Natural killer cell treated with Interleukin-12 subunit alpha and Interleukin-12 subunit beta and Interleukin-15 and Interleukin-18, amount 100 ng/mL, for 72 hours (primary cell): ENCODE data around the gene RAPGEF4. TPM values are rescaled to one million over a fixed set of nuclear protein-coding genes. Genes with fewer than 3 reads are reported as not detected.

Source experiments
- ATAC-seq, 2 donors: fragments of 150-1000 bp; cut with Tn5 transposase in 1 of 2; sonication (Bioruptor Pico), chemical (Tn5 transposase) in 1 of 2; 2 replicates each; pipeline ENCODE4 v1.10.0; 2021
- DNase-seq: peaks from one replicate; pipeline ENCODE4 v3.0.0; 2022; ENCODE audit warnings: low spot score
- H3K27ac Mint-ChIP-seq, 2 donors: 1 replicate in 1 of 2; 2 replicates in 1 of 2; pipeline ENCODE4 v1.8.0; 2022; ENCODE audit warnings: mixed read lengths in 2 of 2, mild to moderate bottlenecking in 1 of 2, moderate library complexity in 1 of 2
- H3K27me3 Mint-ChIP-seq, 2 donors: 1 replicate in 1 of 2; 2 replicates in 1 of 2; pipeline ENCODE4 v1.8.0; 2022; ENCODE audit warnings: mixed read lengths in 2 of 2
- H3K36me3 Mint-ChIP-seq: one replicate; pipeline ENCODE4 v1.8.0; 2022; ENCODE audit warnings: mixed read lengths
- H3K4me1 Mint-ChIP-seq, 2 donors: 1 replicate in 1 of 2; 2 replicates in 1 of 2; pipeline ENCODE4 v1.8.0; 2022; ENCODE audit warnings: low read depth in 2 of 2, mixed read lengths in 2 of 2, mild to moderate bottlenecking in 1 of 2
- H3K4me3 Mint-ChIP-seq: one replicate; pipeline ENCODE4 v1.8.0; 2022; ENCODE audit warnings: mixed read lengths
- H3K9me3 Mint-ChIP-seq: 2 replicates; pipeline ENCODE4 v1.8.0; 2022; ENCODE audit warnings: mixed read lengths
- total RNA-seq, 2 donors: library from RNA; stranded (reverse); gene quantifications; one replicate each; pipeline ENCODE4 v1.2.3, GENCODE V29; 2022

The RAPGEF4 gene
- total RNA-seq, 2 donors from 2014 or later, result 0.43 TPM; not detected in 1

DNA sequence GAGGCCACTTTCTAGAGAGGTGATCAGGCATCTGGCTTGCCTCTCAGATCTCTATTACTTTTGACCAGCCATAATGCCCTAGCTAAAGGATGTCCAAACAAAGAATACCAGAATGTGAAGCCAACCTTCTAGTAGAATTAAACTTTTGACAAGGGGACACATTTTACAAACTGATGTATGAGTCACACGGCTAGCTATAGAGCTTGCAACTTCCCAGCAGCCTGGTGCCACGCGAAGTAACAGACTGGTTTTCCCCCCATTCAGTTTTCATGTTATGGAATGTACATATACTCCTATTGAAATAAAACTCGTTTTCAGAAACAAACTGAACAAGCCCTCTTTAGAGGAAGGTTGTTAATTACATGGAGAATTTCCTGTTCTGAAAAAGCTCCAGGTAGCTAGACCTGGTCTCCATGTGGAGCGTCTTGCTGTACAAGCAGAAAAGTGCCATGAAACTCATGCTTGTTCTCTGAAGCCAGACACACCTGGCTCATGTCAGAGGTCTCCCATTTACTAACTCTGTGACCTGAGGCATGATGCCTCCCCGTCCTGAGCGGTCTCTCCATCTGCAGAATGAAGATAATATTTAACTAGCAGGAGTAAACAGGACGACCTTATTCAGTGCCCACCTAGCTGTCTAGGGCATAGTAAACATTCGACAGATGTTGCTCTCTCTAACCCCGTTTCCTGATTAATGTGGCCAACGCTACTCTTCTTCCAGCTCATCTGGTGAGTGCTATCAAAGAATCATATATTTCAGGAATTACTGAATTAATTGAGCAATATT, 258.5 kb downstream of the RAPGEF4 start:
- Mint-ChIP-seq H3K27ac (no peak overlapping the region), H3K36me3 (no peaks in the 10 kb centered on the region), H3K4me3 (no peak overlapping the region), H3K27me3 (peaks cover 31 to 48% of the 10 kb centered on the region in 2 donors), H3K4me1 (no peaks in the 10 kb centered on the region), H3K9me3 (no peaks in the 10 kb centered on the region)
- no peak for DNase-seq
- ATAC-seq, result no peak

DNA sequence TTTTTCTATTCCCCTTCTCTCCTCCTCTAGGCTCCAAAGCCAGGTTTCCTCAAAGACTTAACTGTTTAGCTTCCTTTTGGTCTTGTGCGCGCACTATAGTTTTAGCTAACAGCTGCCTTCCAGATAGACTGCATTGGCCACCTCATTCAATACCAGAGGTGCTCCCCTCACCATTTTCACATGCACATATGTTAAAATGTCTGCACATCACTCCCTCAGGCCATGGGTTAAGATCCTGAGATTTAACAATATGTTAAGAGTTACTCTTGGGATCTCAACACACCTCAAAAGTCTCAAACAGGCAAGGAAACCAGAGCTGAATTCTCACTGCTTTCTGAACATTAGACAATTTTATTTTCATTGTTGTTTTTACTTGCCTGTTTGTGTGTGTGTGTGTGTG, 259.2 kb downstream of the RAPGEF4 start:
- ATAC-seq, result no peak
- Mint-ChIP-seq H3K27me3 (peaks cover 27 to 48% of the 10 kb centered on the region in 2 donors), H3K4me3 (no peak overlapping the region), H3K36me3 (no peaks in the 10 kb centered on the region), H3K4me1 (no peaks in the 10 kb centered on the region), H3K27ac (no peak overlapping the region), H3K9me3 (no peaks in the 10 kb centered on the region)
- DNase-seq, result no peak

DNA sequence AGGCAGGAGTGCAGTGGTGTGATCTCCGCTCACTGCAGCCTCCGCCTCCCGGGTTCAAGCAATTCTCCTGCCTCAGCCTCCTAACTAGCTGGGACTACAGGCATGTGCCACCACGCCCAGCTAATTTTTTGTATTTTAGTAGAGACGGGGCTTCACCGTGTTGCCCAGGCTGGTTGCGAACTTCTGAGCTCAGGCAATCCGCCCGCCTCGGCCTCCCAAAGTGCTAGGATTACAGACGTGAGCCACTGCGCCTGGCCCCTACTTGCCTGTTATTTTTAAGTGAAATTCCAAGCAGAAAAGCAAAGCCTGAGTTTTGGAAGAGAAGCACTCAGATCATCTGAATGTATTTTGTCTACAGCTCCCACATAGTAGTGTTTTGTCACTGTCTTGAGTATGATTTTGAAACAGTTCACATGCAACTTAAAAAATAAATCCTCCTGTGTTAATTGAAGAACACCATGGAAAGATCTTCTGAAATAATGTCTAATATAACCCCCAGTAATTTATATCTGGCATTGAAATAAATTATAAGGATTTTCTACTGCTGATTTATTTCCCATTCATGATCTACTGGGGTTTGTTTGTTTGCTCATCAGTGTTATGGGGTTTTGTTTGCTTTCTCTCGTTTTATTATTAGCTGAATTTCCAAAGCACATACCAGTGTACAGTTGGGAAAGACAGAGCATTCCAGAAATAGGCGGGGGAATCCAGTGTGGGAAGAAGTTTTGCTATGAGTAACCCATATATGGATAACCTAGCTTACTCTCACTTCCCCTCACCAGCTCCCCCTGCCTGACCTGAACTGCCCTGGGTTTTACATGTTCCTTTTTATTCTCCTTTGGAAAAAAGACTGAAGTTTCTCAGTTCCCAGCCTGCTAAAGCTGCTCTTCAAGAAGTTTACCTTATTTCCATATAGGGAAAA, 259.9 kb downstream of the RAPGEF4 start:
- ATAC-seq (no peak), DNase-seq (no peak)
- Mint-ChIP-seq H3K4me3 (no peak overlapping the region), H3K4me1 (no peaks in the 10 kb centered on the region), H3K9me3 (no peaks in the 10 kb centered on the region), H3K27me3 (peaks cover 30 to 51% of the 10 kb centered on the region in 2 donors), H3K36me3 (no peaks in the 10 kb centered on the region), H3K27ac (no peak overlapping the region)

DNA sequence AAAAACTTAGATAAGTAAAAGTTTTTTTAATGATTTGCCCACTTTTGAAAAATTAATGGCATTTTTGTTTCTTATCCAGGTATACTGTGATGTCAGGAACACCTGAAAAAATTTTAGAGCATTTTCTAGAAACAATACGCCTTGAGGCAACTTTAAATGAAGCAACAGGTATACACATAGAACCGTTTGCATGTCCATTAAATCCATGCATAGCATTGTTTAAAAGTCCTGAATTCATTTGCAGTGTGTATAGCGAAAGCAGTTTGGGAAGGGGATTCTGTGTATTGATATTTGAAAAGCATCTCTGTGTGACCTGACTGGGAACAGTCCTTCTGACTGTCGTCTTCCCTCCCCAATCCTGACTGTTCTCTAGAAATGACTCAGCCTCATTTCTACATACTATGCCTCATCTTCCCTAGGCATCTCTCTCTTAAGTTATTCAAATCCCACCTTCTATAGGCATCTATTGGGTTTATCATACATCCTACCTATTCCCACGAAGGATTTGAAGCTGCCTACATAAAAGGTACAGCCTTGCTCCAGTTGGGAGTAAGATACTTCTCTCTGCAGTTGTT, 260.8 kb downstream of the RAPGEF4 start:
- Mint-ChIP-seq H3K27me3 (peaks cover 24 to 52% of the 10 kb centered on the region in 2 donors), H3K9me3 (no peaks in the 10 kb centered on the region)
- ATAC-seq, result no peak

GRCh38 chr2:172997031-172997430, 261.4 kb downstream of the RAPGEF4 start:
- Mint-ChIP-seq H3K9me3 (no peaks in the 10 kb centered on the region), H3K27me3 (peaks cover 24 to 52% of the 10 kb centered on the region in 2 donors), H3K4me1 (no peaks in the 10 kb centered on the region)

More for the DNA sequence above, 260.8 kb downstream of the RAPGEF4 start:
- no peaks in the 10 kb centered on the region for H3K36me3 Mint-ChIP-seq
- no peaks in the 10 kb centered on the region for H3K4me1 Mint-ChIP-seq
- DNase-seq, result no peak
- H3K27ac Mint-ChIP-seq, result no peak overlapping the region
- H3K4me3 Mint-ChIP-seq, result no peak overlapping the region

GRCh38 chr2:172998547-172999272, 263.1 kb downstream of the RAPGEF4 start:
- Mint-ChIP-seq H3K27me3 (peaks cover 24 to 52% of the 10 kb centered on the region in 2 donors), H3K4me1 (no peaks in the 10 kb centered on the region)

More at GRCh38 chr2:172997031-172997430, 261.4 kb downstream of the RAPGEF4 start:
- ATAC-seq (no peak), DNase-seq (no peak)
- no peaks in the 10 kb centered on the region for H3K36me3 Mint-ChIP-seq
- H3K27ac Mint-ChIP-seq, result no peak overlapping the region
- H3K4me3 Mint-ChIP-seq, result no peak overlapping the region

GRCh38 chr2:172999641-173000386, 264.2 kb downstream of the RAPGEF4 start:
- peaks cover 24 to 43% of the 10 kb centered on the region in 2 donors for H3K27me3 Mint-ChIP-seq
- no peak overlapping the region for H3K27ac Mint-ChIP-seq
- H3K4me1 Mint-ChIP-seq, result no peaks in the 10 kb centered on the region
- no peak for ATAC-seq
- DNase-seq, result no peak
- no peak overlapping the region for H3K4me3 Mint-ChIP-seq
- no peaks in the 10 kb centered on the region for H3K9me3 Mint-ChIP-seq
- no peaks in the 10 kb centered on the region for H3K36me3 Mint-ChIP-seq

More at GRCh38 chr2:172998547-172999272, 263.1 kb downstream of the RAPGEF4 start:
- H3K36me3 Mint-ChIP-seq, result no peaks in the 10 kb centered on the region
- H3K9me3 Mint-ChIP-seq, result no peaks in the 10 kb centered on the region
- no peak overlapping the region for H3K27ac Mint-ChIP-seq
- ATAC-seq (no peak), DNase-seq (no peak)
- H3K4me3 Mint-ChIP-seq, result no peak overlapping the region

DNA sequence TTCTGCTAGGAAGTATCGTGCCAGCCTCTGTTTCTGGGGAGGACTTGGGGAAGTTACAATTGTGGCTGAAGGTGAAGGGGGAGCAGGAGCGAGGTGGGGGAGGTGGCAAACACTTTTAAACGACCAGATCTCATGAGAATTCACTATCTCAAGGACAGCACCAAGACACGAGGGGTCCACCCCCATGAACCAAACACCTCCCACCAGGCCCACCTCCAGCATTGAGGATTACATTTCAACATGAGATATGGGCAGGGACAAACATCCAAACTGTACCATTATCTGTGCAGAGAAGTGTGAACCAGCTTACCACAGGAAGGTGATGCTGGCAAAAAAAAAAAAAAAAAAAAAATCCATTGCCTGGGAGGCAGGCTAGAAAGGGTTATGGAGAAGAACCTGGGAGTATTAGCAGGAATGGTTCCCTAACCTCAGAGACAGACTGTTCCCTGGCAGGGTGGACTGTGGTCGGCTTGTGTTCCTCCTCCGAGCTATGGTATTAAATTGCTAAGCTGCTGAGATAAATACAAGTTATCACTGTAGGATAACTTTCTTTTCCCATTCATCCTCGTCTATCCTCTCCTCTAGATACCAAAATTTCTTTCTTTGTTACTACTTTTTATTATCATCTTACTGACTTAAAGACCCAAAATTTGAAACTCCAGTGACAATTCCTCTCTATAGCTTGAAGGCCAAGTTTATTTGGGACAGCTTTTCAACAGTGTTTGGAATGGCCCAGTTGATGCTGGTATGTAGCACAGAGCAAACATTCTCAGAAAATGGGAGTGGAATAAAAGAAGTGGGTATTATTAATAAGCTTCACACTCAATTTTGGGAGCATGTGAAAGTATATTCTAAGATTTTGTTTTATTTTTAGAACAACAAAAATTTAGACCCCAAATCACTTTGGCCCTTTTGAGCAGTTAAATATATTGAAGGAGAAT, 266.3 kb downstream of the RAPGEF4 start:
- DNase-seq (no peak), ATAC-seq (no peak)
- H3K36me3 Mint-ChIP-seq, result no peaks in the 10 kb centered on the region
- H3K27ac Mint-ChIP-seq, result no peak overlapping the region
- H3K9me3 Mint-ChIP-seq, result no peaks in the 10 kb centered on the region
- H3K4me1 Mint-ChIP-seq, result no peaks in the 10 kb centered on the region
- H3K27me3 Mint-ChIP-seq, result peaks cover 22 to 33% of the 10 kb centered on the region in 2 donors
- no peak overlapping the region for H3K4me3 Mint-ChIP-seq

DNA sequence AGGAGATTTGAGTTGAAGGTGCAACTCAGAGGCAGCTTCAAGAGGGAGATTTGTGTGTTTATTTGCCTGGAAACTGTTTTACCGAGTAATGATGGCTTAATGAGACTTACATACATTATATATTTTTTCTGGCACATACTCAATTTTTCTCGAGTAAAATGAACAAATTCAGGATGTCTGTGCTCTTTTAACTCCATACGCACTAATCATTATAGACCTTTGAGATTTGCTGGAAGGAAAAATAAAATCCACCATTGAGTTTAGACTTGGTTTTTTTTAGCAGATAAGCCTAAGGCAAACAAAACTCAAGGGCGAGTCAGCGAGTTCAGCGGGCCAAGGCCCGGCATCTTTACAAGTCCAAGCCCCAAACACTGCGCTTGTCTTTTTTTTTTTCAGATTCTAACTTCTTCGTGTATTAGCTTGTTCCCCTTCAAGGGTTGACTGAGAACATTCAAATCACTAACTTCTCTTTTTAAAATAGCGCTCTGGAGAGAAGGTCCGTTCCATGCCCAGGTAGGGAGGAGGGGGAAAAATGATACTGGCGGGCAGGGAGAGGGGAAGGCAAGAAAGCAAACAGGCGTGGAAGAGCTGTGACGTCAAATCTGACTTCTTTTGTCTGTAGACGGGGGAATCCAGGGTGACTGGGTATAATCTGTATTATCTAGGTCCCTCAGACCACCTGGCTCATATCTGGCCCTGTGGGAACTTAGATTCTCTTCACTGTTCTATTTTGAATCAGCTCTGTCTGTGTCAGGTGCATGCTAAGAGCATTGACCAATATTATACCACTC, 267.3 kb downstream of the RAPGEF4 start:
- H3K27me3 Mint-ChIP-seq, result peaks cover 24 to 27% of the 10 kb centered on the region in 2 donors
- H3K4me3 Mint-ChIP-seq, result no peak overlapping the region
- no peak overlapping the region for H3K27ac Mint-ChIP-seq
- no peak for ATAC-seq
- no peaks in the 10 kb centered on the region for H3K9me3 Mint-ChIP-seq
- H3K36me3 Mint-ChIP-seq, result no peaks in the 10 kb centered on the region
- H3K4me1 Mint-ChIP-seq, result no peaks in the 10 kb centered on the region
- no peak for DNase-seq

GRCh38 chr2:173008786-173009185, 273.1 kb downstream of the RAPGEF4 start:
- H3K4me1 Mint-ChIP-seq, result no peaks in the 10 kb centered on the region
- DNase-seq, result no peak
- H3K27me3 Mint-ChIP-seq, result peaks cover 33 to 50% of the 10 kb centered on the region in 2 donors
- no peaks in the 10 kb centered on the region for H3K9me3 Mint-ChIP-seq
- no peak overlapping the region for H3K4me3 Mint-ChIP-seq
- no peaks in the 10 kb centered on the region for H3K36me3 Mint-ChIP-seq
- ATAC-seq, result no peak
- H3K27ac Mint-ChIP-seq, result no peak overlapping the region

- H3K27ac Mint-ChIP-seq, result no peak overlapping the region
- H3K9me3 Mint-ChIP-seq, result no peaks in the 10 kb centered on the region
- no peak overlapping the region for H3K4me3 Mint-ChIP-seq
- peaks cover 33 to 53% of the 10 kb centered on the region in 2 donors for H3K27me3 Mint-ChIP-seq
- DNase-seq (no peak), ATAC-seq (no peak)
- H3K4me1 Mint-ChIP-seq, result no peaks in the 10 kb centered on the region
- no peaks in the 10 kb centered on the region for H3K36me3 Mint-ChIP-seq
Observed at GRCh38 chr2:173010233-173010632, 274.6 kb downstream of the RAPGEF4 start.
